Muscle of arm (tissue), 12 donors: ENCODE data around the gene USH2A. TPM values are rescaled to one million over a fixed set of nuclear protein-coding genes. Genes with fewer than 3 reads are reported as not detected.

Source experiments
- DNase-seq: peaks from one replicate; pipeline ENCODE4 v3.0.0-alpha.2; 2013
- polyA plus RNA-seq, 12 donors: library from polyadenylated mRNA; unstranded; fragments of 120-200 nt; gene quantifications; one replicate each; pipeline ENCODE4 v1.2.1, GENCODE V29; 2013; ENCODE audit not compliant: insufficient read length in 12 of 12

The USH2A gene
- polyA plus RNA-seq, 12 donors: 0.04 to 0.19 (median 0.08) TPM; not detected in 2

DNA sequence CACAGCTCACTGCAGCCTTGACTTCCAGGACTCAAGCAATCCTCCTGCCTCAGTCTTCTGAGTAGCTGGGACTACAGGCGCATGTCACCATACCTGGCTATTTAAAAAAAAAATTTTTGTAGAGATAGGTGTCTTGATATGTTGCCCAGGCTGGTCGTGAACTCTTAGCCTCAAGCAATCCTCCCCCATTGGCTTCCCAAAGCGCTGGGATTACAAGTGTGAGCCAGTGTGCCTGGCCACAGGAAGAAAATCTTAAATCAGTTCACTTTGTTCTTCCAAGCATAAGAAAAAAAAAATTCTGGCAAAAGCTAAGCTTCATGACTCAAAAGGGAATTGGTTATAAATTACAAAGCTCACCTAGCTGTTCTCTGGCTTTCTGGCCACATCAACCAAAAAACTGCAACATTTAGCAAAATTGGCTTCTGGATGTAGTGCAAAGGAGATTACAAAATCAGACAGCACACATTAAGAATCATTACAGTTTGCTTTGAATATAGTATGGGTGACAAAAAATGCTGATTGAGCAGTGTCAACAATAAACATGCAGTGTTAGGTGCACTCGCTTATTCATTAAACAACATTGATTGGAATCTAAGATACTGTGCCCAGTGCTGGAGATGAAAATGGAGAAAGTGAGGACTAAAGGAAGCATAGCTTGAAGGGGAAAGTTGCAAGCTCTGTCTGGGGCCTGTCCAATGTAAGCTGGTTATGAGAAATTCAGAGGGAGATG lies 779.5 kb downstream of the USH2A start:
- DNase-seq: no peak

DNA sequence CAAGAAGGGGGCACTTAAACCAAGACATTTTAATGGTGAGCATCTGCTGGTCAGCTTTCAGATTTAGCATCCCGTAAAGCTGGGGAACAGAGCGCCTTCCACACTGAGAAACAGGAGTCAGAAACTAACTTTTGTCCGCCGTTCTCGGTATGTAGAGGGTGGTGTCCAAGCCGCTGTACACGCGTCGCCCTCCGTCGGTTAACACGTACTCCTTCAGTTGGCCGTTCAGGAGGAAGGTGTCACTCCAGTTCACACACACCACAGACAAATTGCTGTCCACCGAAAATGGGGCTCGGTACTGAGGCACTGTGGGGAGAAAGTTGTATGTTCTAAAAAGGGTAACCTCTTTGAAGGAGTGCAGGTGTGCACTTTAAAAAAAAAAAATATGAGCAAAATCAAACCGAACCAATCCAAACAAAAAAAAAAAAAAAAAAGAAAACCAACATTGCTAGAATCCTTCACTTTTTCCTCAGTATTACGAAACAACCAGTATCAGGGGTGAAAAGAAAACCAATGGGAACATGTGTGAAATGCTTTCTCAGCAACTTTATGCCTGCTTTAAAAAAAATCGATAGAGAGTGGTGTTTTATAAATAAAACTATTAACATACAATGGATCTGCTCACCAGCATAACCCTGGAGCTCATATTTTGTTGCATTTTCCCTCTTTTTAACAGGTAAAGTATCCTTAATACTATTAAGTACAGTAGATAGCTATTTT lies 782.7 kb downstream of the USH2A start:
- DNase-seq: no peak

DNA sequence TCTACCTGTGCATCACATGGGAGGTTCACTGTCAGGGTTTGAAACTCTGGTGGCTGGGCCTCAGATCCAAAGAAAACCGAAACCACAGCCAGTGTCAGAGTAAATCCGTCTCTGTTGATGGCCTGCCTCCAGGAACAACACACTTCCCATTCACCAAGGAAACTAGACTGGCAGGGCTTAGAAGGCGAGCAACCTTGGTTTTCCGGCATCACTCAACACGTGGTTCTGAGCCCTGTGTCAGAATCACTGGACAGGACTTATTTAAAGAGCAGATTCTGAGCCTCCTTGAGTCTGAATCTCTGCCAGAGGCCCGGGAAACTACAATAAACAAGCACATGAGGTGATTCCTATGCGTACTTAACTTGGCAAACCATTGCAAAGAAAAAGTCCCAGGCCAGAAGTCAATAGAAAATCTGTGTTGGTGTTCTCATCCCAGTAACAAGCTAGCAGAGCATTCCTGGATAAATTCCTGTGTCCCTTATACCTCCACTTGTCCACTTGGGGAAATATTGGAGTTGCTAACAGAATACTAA lies 786.1 kb downstream of the USH2A start:
- peak; percentile 56 for DNase-seq

DNA sequence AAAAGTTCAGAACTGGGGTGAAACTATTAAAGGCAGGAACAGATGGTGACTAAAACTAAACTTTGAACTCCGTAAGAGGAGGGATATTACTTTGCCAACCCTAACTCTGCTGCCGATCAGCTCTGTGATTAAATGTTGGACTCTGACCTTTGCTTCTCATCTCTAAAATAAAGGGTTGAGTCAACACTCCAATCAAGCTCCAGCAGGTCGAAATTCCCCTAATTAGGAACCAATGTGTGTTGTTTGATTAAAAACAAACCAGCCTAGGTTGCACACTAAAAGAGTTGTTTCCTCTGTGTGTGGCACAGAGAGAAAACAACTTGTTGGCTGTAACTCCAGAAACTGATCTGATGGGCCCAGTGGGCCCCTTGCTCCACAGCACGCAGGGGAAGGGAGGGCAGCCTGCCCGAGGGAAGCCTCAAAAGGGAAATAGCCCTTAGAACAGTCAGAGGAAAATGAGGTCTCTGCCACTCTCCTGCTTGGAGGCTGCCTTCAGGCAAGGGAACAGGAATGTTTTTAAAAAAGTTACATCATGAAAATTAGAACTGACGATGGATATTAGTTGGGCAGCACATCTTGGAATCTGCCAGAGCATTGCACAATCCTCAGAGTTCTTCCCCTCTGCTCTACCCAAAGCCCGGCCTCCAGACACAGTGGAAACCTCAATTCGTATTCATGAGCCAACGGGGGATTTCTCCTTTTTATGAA lies 786.8 kb downstream of the USH2A start:
- peak; percentile 11 for DNase-seq

DNA sequence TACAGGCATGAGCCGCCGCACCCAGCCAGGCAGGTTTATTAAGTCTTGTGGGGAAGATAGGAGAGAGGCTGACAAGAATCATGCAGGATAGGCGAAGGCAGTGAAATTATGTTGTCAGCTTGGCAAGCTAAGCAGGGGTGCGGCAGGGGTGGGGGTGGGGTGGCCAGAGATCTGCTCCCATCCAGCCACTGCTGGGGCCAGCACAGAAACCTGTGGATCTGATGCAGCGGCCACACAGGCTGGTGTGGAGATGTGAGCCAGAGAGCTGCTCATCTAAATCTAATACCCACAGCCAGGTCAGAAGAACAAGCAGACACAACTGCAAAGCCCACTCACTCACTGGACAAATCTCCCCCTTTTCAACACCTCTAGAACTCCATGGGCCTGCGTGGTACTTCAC lies 787.4 kb downstream of the USH2A start:
- DNase-seq: no peak

DNA sequence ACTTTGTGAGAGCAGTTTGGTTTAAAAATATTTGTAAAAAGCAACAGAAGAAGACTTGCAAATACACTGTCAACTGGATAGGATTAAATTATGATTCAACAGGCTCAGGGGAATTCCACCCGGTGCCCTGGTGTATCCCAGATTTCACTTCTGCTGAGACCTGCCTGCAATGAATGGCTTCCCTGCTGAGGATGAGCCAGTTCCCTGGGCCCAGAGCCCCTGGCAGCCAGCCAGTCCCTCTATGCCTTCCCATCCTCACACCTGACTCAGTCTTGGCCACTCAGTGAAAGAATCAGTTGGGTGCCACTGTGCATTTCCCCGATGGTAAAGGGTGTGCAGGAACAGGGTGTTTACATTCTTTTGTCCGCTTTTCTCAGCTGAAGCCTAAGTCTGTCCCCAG lies 791.8 kb downstream of the USH2A start:
- DNase-seq: no peak

DNA sequence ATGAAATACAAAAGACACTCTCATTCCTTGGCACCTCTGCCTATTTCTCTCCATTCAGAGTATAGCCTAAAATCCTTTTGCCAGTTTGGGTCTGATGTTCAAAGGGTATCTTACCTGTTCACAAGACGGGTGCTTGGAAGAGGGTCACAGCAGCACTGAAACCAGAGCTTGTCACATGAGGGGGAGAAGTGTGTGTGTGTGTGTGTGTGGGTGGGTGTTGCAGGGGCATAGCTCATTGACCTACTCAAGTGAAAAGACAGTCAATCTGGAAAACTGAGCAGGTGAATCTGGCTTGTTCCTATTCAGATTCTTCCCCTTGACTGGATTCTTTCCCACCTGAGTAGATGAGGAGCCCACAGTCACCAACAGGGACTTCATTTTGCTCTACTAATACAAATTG lies 792.2 kb downstream of the USH2A start:
- no peak for DNase-seq

DNA sequence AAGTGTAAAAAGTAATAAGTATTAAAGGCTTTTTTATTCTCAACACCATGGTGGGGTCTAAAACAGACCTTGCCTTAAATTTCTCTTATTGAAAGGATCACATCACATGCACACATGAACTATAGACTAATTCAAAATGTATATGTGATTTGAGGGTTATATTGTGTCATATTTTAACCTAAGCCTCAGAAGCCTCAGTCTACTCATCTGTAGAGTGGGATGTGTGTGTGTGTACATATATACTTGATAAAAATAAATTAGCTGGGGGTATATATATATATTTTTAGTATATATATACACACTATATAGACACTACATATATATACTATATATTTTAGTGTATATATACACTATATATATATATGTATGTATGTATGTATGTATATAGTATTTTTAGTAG lies 797.3 kb downstream of the USH2A start:
- DNase-seq: no peak

DNA sequence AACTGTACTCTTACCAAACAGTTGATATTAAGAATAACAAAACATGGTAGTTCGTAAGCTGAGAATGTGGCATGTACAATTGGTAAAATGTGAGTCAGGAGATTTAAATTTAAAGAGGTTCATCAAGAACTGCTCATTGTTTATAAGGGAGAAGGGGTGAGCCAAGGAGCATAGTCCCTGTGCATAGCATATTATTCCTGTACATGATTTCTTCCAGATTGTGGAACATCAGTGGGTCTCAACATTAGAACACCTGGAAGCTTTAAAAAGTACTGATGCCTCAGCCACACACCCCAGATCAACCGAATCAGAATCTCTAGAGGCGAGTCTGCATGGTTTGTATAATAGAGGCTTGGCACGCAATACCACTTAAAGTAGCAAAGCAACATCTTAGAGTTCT lies 800.1 kb downstream of the USH2A start:
- no peak for DNase-seq

DNA sequence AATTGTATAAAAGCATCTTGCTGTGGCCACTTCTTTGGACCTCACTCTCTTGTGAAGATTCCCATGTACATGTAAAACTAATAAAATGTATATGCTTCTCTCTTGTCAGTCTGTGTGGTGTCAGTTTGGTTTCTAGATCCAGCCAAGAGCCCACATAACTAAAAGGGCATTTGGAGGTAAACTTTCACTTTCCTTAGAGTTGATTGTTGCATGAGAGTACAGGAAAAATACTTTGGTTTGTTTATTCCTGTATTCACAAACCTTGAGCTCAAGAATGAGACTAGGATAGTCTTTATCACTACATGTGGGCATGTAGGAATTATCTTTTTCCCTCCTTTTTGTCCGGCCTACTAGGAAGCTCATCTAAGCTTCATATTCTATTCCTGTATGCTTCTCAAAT lies 805.3 kb downstream of the USH2A start:
- no peak for DNase-seq

DNA sequence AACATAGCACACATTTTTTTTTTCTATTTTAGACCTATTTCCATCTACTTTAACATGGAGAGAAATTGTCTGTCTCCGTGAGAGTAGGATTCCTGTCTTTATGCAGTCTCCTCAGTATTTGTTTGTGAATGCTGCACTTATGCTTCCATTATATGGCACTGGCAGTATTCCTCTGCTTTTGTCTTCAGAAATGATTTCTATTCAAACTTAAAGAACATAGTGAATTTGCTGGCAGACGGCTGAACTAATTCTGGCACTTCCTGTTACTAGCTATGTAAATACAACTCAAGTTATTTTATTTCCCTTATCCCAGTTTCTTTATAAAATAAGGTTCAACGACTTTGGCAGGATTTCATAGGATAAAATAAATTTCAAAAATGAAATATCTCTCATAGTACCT lies 810.9 kb downstream of the USH2A start:
- no peak for DNase-seq

DNA sequence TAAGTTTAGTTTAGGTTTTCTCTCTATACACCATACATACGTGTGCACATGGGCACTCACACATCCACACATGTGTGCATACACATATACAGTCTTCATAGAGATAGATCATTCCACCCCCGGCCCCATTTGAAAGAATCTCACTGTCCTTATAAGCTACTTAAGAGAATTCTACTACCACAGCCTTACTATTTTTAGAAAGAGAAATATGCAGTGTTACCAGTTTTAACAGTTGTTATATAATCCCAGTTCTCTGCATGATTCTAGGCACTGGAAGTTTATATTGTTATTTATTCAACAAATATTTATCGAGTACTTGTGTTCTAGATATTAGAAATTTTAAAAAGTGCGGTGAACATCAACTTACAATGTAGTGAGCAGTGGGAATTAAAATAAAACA lies 814.6 kb downstream of the USH2A start:
- no peak for DNase-seq

DNA sequence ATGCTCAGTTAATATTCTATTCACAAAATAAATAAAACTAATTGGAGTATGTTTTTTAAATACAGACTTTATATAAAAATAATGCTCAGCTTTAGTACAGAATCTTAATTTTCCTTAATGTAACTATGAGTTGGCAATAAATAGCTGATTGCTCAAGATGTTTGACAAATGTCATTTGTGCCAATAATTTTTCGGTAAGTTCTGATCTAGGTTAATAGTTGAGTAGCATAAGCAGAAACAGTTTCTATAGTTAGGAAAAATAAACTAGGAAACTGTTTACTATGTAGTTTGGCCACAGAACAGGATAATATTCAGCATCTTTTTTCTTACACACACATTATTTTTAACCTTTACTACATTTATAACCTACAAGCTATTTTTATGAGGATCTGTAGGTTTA lies 815.8 kb downstream of the USH2A start:
- no peak for DNase-seq

DNA sequence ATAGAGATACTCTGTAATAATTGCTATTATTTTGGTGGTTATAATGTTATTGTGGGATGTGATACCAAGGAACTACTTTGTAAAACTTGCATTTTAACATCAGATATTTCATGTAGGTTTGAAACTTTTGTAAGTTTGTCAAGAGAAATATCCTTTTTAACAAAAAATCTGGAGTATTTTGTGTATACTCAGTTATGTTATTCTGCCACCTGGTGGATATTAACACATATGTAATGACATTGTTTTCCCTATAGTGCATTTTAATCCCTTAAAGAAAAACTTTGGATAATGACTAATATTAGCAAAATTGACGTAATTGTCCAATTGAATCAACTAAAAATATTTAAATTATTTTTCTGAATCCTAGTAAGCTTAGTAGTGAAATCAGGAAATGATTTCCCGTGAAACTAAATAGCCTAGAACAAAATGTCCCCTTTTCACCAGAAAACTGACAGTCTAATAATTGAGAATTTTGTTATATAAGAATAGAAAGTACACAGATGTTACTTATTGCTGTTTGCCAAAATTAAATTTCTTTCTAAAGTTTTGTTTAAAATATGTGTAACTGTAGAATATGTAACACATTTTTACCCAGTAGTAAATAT lies 816.6 kb downstream of the USH2A start:
- no peak for DNase-seq

DNA sequence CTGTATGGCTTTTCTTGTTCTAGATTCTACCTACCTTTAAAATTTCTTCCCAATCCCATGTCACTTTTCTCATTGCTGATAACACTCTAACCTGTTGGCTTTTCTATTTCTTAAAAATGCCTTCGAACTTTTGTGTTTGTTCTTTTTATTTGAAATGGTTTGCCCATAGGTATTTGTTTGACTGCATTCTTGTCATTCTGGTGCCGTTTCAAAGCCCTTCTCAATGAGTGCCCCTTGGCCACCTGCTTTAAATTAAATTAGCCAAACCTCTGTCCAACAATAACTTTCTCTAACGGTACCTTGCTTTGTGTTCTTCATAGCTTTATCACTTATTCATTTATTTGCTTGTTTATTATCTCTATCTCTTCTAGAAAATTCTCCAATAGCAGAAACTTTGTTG lies 817.2 kb downstream of the USH2A start:
- DNase-seq: no peak

DNA sequence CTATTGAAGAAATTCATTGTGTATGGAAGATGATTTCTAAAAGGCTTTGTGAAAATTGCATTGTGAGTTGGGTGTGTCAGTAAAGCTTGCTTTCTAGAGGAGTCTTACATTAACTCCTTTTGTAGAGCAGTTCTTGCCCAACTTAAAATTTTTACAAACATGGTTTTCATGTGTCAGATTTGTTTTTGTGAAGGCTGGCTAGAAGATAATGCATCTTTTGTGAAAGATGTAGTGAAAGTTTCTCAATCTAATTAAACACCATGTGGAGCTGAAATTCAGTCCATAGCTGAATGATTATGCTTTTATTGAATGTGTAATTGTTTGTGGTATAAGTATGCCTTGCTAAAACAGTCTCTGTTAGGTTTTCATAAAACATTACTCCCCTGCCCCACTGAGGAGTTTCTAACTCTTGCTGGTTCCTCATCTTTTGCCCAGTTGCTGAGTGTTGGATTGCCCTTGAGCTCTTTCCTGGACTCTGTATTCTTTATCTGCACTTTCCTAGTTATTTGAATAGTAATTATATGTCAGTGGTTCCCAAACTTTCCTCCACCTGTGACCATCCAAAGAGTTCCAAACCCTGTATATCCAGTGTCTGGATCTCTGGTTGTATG lies 818.1 kb downstream of the USH2A start:
- DNase-seq: no peak

DNA sequence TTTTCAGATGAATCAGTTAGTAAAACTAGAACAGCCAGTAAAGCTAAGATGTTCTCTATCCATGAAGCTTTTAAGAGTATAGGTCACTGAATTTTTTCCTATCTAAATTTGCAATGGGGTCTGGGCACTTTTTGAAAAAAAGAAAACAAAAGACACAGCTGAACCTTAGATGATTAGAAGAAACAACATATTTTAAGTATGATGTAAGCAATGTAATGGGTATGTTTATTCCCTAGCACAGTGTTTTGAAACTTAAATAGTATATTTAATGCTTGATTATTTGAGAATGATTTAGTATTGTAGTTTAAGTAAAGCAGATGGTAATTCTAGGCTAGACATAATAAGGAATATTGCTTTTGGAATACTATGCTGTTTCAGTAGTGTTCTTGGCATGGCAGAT lies 819.9 kb downstream of the USH2A start:
- no peak for DNase-seq

DNA sequence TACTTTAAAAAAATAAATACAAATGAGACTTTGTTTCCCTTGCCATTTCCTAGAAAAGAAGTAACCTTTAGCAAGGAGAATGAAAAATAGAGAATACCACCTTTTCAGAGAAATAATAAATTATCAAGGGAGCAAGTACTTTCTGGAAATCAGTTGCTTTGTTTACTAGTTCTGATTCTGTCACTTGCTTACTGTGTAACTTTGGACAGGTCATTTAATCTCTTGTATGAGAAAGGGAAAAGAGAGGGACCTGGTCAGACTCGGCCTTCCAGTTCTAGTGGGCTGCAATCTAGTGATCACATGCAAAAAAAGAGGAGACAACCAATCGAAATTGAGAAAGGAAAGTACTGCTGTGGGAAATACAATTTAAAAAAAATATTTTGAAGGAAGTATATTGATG lies 822.0 kb downstream of the USH2A start:
- no peak for DNase-seq

DNA sequence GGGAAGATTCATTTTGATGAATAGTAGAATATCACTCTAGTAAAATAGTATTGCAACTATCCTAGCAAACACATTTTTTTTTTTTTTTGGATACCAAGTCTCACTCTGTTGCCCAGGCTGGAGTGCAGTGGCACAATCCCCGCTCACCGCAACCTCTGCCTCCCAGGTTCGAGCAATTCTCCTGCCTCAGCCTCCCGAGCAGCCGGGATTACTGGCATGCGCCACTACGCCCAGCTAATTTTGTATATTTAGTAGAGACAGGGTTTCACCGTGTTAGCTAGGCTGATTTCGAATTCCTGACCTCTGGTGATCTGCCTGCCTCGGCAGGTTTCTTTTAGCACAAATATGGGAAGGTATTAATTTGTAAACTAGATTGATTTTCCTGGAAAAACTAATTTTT lies 822.4 kb downstream of the USH2A start:
- DNase-seq: no peak

DNA sequence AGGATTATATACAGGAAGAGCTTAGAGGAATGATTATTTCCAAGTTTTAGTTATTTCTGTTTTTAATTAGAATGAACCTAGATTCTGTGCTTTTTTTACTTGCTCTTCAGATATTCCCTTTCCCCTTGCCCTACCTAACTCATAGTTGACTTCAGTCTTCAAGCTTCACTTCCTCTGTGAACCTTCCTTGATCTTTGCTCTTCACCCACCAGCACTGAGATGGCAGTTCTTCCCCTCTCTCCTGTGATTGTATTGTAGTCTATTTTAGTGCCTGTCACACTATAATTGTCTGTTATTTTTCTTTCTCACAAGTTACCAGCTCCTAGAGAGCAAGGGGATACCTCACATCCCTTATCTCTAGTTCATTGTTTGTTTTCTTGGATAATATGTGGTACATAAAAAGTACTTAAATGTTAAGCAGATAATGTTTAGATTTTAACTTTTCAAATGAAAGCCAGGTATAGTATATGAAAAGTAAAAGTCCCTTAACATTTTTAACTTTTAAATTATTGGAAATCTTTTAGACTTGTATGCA lies 822.9 kb downstream of the USH2A start:
- DNase-seq: no peak

DNA sequence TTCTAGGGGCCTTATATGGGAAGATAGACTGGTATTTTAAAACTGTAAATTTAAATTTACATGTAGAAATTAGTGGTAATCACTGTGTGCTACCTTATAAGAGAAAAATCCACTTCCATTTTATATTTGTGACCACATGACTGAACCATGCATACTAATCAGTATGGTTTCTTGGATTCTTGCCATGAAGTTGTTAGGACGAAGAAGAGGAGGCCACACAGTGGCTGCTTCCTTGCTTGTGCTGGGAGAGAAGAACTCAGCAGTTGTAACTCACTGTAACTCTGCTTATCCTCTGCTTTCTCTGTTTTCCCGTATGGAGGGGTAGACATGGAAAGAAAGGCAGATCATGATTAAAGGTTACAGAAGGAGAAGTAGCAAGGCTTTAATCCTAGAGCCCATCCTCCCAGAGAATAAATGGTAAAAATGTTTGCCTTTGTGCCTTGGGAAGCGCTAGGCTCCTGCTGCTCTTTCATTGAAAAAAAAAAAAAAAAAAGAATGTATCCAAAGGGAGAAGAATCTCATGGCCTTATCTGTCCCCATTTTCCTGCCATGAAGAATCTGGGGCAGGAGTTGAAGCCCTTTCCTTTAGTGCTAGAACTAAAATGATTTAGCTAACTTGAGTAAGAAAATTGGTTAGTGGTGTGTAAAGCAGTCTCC lies 823.7 kb downstream of the USH2A start:
- DNase-seq: no peak
